HL-60 (cell line): ENCODE results near the gene CNFN.

Experiments used
- DNase-seq, 2 experiments: peaks; one replicate each; pipeline ENCODE4 v3.0.0-alpha.2; 2010 to 2020; ENCODE audit warnings: low read depth in 1 of 2, low spot score in 1 of 2
- H3K27ac ChIP-seq: fragments of 250-450 bp; sonication (Bioruptor Pico); replicated peaks from 2 replicates; pipeline ENCODE4 v1.5.1; 2020; ENCODE audit warnings: mild to moderate bottlenecking, moderate library complexity
- H3K27me3 ChIP-seq: fragments of 250-450 bp; sonication (Bioruptor Pico); 2 replicates; pipeline ENCODE4 v1.5.1; 2021; ENCODE audit warnings: mild to moderate bottlenecking, moderate library complexity; ENCODE audit not compliant: insufficient read depth, poor library complexity, severe bottlenecking
- H3K4me3 ChIP-seq: replicated peaks from 2 replicates; pipeline ENCODE4 v1.5.1; 2011; ENCODE audit warnings: mild to moderate bottlenecking, control low read depth, low read length; ENCODE audit not compliant: insufficient read depth
- CTCF ChIP-seq: IDR thresholded peaks from one replicate; pipeline ENCODE4 v1.5.1; 2011; ENCODE audit warnings: low read length, control low read depth, inconsistent platforms; ENCODE audit not compliant: insufficient read depth
- GABPA ChIP-seq: IDR thresholded peaks from 2 replicates; pipeline ENCODE4 v1.6.1; 2012; ENCODE audit warnings: low read depth
- POLR2AphosphoS5 ChIP-seq: IDR thresholded peaks from 2 replicates; pipeline ENCODE4 v1.6.1; 2012; ENCODE audit warnings: low read depth
- SPI1 ChIP-seq: IDR thresholded peaks from 2 replicates; pipeline ENCODE4 v1.6.1; 2012; ENCODE audit warnings: low read depth, mild to moderate bottlenecking, borderline replicate concordance
- TF ChIP-seq, protein P1 (sequence below): IDR thresholded peaks from 2 replicates; pipeline ENCODE4 v1.6.1; 2012; ENCODE audit warnings: low read depth; ENCODE audit not compliant: insufficient replicate concordance

CNFN gene

GRCh38 chr19:42419309-42419708 lies 29.2 kb upstream of the CNFN start:
- TF ChIP-seq, protein P1, sequence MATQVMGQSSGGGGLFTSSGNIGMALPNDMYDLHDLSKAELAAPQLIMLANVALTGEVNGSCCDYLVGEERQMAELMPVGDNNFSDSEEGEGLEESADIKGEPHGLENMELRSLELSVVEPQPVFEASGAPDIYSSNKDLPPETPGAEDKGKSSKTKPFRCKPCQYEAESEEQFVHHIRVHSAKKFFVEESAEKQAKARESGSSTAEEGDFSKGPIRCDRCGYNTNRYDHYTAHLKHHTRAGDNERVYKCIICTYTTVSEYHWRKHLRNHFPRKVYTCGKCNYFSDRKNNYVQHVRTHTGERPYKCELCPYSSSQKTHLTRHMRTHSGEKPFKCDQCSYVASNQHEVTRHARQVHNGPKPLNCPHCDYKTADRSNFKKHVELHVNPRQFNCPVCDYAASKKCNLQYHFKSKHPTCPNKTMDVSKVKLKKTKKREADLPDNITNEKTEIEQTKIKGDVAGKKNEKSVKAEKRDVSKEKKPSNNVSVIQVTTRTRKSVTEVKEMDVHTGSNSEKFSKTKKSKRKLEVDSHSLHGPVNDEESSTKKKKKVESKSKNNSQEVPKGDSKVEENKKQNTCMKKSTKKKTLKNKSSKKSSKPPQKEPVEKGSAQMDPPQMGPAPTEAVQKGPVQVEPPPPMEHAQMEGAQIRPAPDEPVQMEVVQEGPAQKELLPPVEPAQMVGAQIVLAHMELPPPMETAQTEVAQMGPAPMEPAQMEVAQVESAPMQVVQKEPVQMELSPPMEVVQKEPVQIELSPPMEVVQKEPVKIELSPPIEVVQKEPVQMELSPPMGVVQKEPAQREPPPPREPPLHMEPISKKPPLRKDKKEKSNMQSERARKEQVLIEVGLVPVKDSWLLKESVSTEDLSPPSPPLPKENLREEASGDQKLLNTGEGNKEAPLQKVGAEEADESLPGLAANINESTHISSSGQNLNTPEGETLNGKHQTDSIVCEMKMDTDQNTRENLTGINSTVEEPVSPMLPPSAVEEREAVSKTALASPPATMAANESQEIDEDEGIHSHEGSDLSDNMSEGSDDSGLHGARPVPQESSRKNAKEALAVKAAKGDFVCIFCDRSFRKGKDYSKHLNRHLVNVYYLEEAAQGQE = no peak
- TF ChIP-seq SPI1 (no peak), CTCF (no peak), POLR2AphosphoS5 (no peak), GABPA (no peak)
- Histone ChIP-seq H3K27me3 (peaks cover 5% of the 10 kb centered on the region), H3K27ac (no peak overlapping the region), H3K4me3 (no peak overlapping the region)
- no peak for DNase-seq

DNA sequence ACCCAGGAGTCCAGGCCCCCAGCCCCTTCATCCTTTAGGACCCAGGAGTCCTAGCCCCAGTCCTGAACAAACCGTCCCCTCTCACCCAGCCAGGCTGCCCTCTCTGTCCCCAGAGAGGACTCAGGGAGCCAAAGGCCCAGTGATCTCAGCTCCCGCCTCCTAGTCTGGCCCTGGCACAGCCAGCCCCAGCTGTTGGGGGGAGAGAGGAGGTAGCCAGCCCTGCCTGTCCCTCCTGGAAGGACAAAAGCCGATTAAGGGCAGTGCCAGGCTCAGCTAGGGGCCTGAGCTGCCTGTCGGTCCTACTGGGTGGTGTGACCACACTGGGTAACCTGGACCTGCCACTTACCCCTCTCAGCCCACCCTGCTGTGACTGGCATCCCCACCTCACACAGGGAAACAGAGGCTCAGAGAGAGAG lies 22.6 kb upstream of the CNFN start:
- no peak for TF ChIP-seq CTCF
- TF ChIP-seq, protein P1 = no peak
- no peak for TF ChIP-seq GABPA
- no peak for TF ChIP-seq POLR2AphosphoS5
- TF ChIP-seq SPI1 = no peak
- no peak overlapping the region for H3K27ac ChIP-seq
- DNase-seq = no peak
- no peaks in the 10 kb centered on the region for H3K27me3 ChIP-seq
- H3K4me3 ChIP-seq = no peak overlapping the region

- DNase-seq = no peak
- H3K27me3 ChIP-seq = no peaks in the 10 kb centered on the region
- TF ChIP-seq POLR2AphosphoS5 (no peak), SPI1 (no peak), CTCF (no peak), GABPA (no peak)
- TF ChIP-seq, protein P1 = no peak
- no peak overlapping the region for H3K27ac ChIP-seq
- no peak overlapping the region for H3K4me3 ChIP-seq
Measured at GRCh38 chr19:42412227-42412626, 22.1 kb upstream of the CNFN start.
